H1 (cell line): ENCODE results near the gene BCAS1. TPM values are rescaled to one million over a fixed set of nuclear protein-coding genes. Genes with fewer than 3 reads are reported as not detected.

ENCODE experiments used
- CHD2 ChIP-seq: IDR thresholded peaks from 2 replicates; pipeline ENCODE4 v1.6.1; 2012; ENCODE audit warnings: low read length, improper control_type of control experiment
- CTBP2 ChIP-seq: IDR thresholded peaks from 2 replicates; pipeline ENCODE4 v1.7.0; 2011; ENCODE audit warnings: borderline replicate concordance, mild to moderate bottlenecking, moderate library complexity, mixed read lengths, low read length; ENCODE audit not compliant: insufficient read depth, insufficient read length
- SP2 ChIP-seq: IDR thresholded peaks from 2 replicates; pipeline ENCODE4 v1.6.1; 2012; ENCODE audit warnings: mild to moderate bottlenecking, low read length, inconsistent platforms
- polyA plus RNA-seq, 7 experiments: library from polyadenylated mRNA; depleted of rRNA in 3 of 7; stranded (reverse) in 5 of 7; unstranded in 2 of 7; fragments of >200 nt in 5 of 7; fragments of 200-250 nt in 2 of 7; gene quantifications; 1 replicate in 5 of 7; 2 replicates in 1 of 7; 4 replicates in 1 of 7; pipeline versions ENCODE4 v1.2.1 to v1.2.3, GENCODE V29; 2011 to 2013; ENCODE audit warnings: missing spikeins in 2 of 7, mixed read lengths in 2 of 7
- total RNA-seq: library from RNA; stranded (reverse); fragmentation: NEBNext Ultra II Directional; extraction: Animal tissue kit (Norgen Biotek cat#: 25700); gene quantifications from 2 replicates; pipeline ENCODE4 v1.2.1, GENCODE V29; 2021

Gene BCAS1
- total and polyA plus RNA-seq, 2 of the 8 experiments (the other 6 are each of a cell fraction or from before 2014, with no cell fraction given): 0.06 to 0.19 TPM

- TF ChIP-seq CHD2 (no peak), SP2 (no peak), CTBP2 (no peak)
Observed at GRCh38 chr20:53981752-53982437, 88.5 kb downstream of the BCAS1 start (continued).
